HepG2 (cell line): ENCODE measurements around the gene TENT4B. TPM values are rescaled to one million over a fixed set of nuclear protein-coding genes. Genes with fewer than 3 reads are reported as not detected.
A peak's percentile ranks its signal among the peaks of the same experiment; 100 is the strongest.

Source experiments
- FOXA1 ChIP-seq, 2 experiments: fragments of 450-650 bp in 1 of 2; sonication (generic) in 1 of 2; formaldehyde crosslinking in 1 of 2; IDR thresholded peaks; 2 replicates each; pipeline versions ENCODE4 v1.4.0 to v1.6.1; 2016 to 2020; ENCODE audit warnings: missing genetic modification reagents in 1 of 2
- FOXJ3 ChIP-seq: sonication (generic); formaldehyde crosslinking; IDR thresholded peaks from 2 replicates; pipeline ENCODE4 v1.4.0; 2020; ENCODE audit warnings: missing genetic modification reagents, mild to moderate bottlenecking, borderline replicate concordance
- KDM2A ChIP-seq: sonication (generic); formaldehyde crosslinking; IDR thresholded peaks from 2 replicates; pipeline ENCODE4 v1.4.0; 2020; ENCODE audit warnings: low read depth, missing genetic modification reagents, borderline replicate concordance
- MBNL3 ChIP-seq: fragments of 250-450 bp; sonication (Bioruptor Pico); conservative IDR thresholded peaks from 2 replicates; pipeline ENCODE4 v1.8.0; 2022; ENCODE audit warnings: mild to moderate bottlenecking, inconsistent platforms
- NCOA2 ChIP-seq: sonication (generic); formaldehyde crosslinking; IDR thresholded peaks from 2 replicates; pipeline ENCODE4 v1.8.0; 2022; ENCODE audit warnings: inconsistent platforms
- RAD51 ChIP-seq: fragments of 450-650 bp; IDR thresholded peaks from 2 replicates; pipeline ENCODE4 v1.6.1; 2016; ENCODE audit warnings: borderline replicate concordance
- SAFB2 ChIP-seq: sonication (generic); formaldehyde crosslinking; IDR thresholded peaks from 2 replicates; pipeline ENCODE4 v1.5.1; 2020; ENCODE audit warnings: missing genetic modification reagents, low read depth, mild to moderate bottlenecking, borderline replicate concordance
- SIX4 ChIP-seq: sonication (generic); formaldehyde crosslinking; IDR thresholded peaks from 2 replicates; pipeline ENCODE4 v1.4.0; 2020; ENCODE audit warnings: missing genetic modification reagents
- SMAD9 ChIP-seq: sonication (generic); formaldehyde crosslinking; IDR thresholded peaks from 2 replicates; pipeline ENCODE4 v1.5.1; 2020; ENCODE audit warnings: mild to moderate bottlenecking, missing genetic modification reagents
- ZNF331 ChIP-seq: sonication (generic); formaldehyde crosslinking; IDR thresholded peaks from 2 replicates; pipeline ENCODE4 v1.4.0; 2020; ENCODE audit warnings: missing genetic modification reagents
- ZNF614 ChIP-seq: IDR thresholded peaks from 2 replicates; pipeline ENCODE4 v1.6.1; 2018; ENCODE audit warnings: missing biosample characterization, missing genetic modification reagents, inconsistent platforms, borderline replicate concordance
- ZNF670 ChIP-seq: sonication (generic); formaldehyde crosslinking; IDR thresholded peaks from 2 replicates; pipeline ENCODE4 v1.8.0; 2022; ENCODE audit warnings: mild to moderate bottlenecking, missing genetic modification reagents, borderline replicate concordance
- polyA plus RNA-seq, 8 experiments: library from polyadenylated mRNA; depleted of rRNA in 3 of 8; stranded (reverse) in 7 of 8; unstranded in 1 of 8; fragments of >200 nt; fragmentation: Illumina TruSeq in 4 of 8; extraction: Trizol in 4 of 8; gene quantifications; 2 replicates each; pipeline versions ENCODE4 v1.2.1 to v1.2.3, GENCODE V29; 2011 to 2016; ENCODE audit warnings: low read depth in 4 of 8, missing spikeins in 1 of 8, mixed read lengths in 1 of 8; ENCODE audit not compliant: insufficient read depth in 1 of 8
- total RNA-seq, 5 experiments: library from RNA; depleted of rRNA; stranded (reverse); fragments of >200 nt; fragmentation: Illumina TruSeq; extraction: Trizol; gene quantifications; 2 replicates each; pipeline ENCODE4 v1.2.3, GENCODE V29; 2016; ENCODE audit warnings: low read depth in 1 of 5
- TF ChIP-seq, protein P1 (sequence below): sonication (generic); formaldehyde crosslinking; IDR thresholded peaks from 2 replicates; pipeline ENCODE4 v1.4.0; 2020; ENCODE audit warnings: mild to moderate bottlenecking, missing genetic modification reagents
- TF ChIP-seq, protein P2 (sequence below): sonication (generic); formaldehyde crosslinking; IDR thresholded peaks from one replicate; pipeline ENCODE4 v1.5.1; 2020; ENCODE audit warnings: mild to moderate bottlenecking, missing genetic modification reagents; ENCODE audit errors: not compliant biosample characterization
- TF ChIP-seq, protein P3 (sequence below), 2 experiments: fragments of 450-650 bp in 1 of 2; sonication (generic) in 1 of 2; formaldehyde crosslinking; IDR thresholded peaks; 2 replicates each; pipeline versions ENCODE4 v1.5.0 to v1.8.0; 2020 to 2022; ENCODE audit warnings: mild to moderate bottlenecking in 1 of 2, missing genetic modification reagents in 1 of 2

Gene TENT4B
- total and polyA plus RNA-seq, 2 of the 13 experiments (the other 11 are each of a cell fraction or from before 2014, with no cell fraction given) = 15.0 to 32.8 TPM

DNA sequence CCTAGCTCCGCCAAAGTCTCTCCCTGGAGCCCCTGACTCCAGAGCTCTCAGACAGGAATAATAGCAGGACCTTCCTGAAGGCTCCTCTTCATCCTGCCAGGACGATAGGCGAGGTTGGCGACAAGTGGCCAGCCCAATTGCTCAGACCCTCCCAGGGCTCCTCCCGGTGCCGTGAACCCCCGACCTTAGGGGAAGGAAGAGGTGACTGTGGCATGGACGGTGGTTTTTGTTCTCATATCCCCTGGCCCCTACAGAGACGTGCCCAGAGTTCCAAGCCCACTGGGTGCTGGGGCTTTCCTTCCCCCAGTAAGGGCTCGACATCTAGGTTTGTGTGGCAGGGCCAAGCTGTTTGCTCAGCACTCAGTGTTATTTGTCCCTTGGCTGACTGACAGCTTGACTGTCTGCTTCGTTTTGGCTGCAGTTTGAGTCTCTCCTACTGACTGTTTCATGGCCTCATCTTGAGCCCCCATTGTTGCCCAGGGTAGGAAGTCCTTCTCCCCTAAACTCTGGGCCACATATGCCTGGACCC is 108.7 kb downstream of the TENT4B start (continued):
- TF ChIP-seq FOXA1 (IDR thresholded peaks at IDR 0.05) = no peak
- peak; percentile 58; the same call in 1 of the 2 replicates for TF ChIP-seq FOXA1 (CRISPR knock-in tag; IDR thresholded peaks at IDR 0.05)
- TF ChIP-seq, protein P1, sequence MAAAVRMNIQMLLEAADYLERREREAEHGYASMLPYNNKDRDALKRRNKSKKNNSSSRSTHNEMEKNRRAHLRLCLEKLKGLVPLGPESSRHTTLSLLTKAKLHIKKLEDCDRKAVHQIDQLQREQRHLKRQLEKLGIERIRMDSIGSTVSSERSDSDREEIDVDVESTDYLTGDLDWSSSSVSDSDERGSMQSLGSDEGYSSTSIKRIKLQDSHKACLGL = no peak; the same call in 1 of the 2 replicates
- no peak for TF ChIP-seq SAFB2 (CRISPR knock-in tag)
- no peak for TF ChIP-seq NCOA2
- no peak for TF ChIP-seq SMAD9
- 0 out of 2 replicates have a peak, but pooled peaks have one; percentile 67 for TF ChIP-seq ZNF331 (CRISPR knock-in tag)
- TF ChIP-seq RAD51 = no peak
- no peak for TF ChIP-seq SIX4 (CRISPR knock-in tag)
- 0 out of 2 replicates have a peak, but pooled peaks have one; percentile 8 for TF ChIP-seq ZNF614 (CRISPR knock-in tag)
- no peak for TF ChIP-seq ZNF670 (CRISPR knock-in tag)
- TF ChIP-seq KDM2A = 0 out of 2 replicates have a peak, but pooled peaks have one; percentile 18
- TF ChIP-seq, protein P2, sequence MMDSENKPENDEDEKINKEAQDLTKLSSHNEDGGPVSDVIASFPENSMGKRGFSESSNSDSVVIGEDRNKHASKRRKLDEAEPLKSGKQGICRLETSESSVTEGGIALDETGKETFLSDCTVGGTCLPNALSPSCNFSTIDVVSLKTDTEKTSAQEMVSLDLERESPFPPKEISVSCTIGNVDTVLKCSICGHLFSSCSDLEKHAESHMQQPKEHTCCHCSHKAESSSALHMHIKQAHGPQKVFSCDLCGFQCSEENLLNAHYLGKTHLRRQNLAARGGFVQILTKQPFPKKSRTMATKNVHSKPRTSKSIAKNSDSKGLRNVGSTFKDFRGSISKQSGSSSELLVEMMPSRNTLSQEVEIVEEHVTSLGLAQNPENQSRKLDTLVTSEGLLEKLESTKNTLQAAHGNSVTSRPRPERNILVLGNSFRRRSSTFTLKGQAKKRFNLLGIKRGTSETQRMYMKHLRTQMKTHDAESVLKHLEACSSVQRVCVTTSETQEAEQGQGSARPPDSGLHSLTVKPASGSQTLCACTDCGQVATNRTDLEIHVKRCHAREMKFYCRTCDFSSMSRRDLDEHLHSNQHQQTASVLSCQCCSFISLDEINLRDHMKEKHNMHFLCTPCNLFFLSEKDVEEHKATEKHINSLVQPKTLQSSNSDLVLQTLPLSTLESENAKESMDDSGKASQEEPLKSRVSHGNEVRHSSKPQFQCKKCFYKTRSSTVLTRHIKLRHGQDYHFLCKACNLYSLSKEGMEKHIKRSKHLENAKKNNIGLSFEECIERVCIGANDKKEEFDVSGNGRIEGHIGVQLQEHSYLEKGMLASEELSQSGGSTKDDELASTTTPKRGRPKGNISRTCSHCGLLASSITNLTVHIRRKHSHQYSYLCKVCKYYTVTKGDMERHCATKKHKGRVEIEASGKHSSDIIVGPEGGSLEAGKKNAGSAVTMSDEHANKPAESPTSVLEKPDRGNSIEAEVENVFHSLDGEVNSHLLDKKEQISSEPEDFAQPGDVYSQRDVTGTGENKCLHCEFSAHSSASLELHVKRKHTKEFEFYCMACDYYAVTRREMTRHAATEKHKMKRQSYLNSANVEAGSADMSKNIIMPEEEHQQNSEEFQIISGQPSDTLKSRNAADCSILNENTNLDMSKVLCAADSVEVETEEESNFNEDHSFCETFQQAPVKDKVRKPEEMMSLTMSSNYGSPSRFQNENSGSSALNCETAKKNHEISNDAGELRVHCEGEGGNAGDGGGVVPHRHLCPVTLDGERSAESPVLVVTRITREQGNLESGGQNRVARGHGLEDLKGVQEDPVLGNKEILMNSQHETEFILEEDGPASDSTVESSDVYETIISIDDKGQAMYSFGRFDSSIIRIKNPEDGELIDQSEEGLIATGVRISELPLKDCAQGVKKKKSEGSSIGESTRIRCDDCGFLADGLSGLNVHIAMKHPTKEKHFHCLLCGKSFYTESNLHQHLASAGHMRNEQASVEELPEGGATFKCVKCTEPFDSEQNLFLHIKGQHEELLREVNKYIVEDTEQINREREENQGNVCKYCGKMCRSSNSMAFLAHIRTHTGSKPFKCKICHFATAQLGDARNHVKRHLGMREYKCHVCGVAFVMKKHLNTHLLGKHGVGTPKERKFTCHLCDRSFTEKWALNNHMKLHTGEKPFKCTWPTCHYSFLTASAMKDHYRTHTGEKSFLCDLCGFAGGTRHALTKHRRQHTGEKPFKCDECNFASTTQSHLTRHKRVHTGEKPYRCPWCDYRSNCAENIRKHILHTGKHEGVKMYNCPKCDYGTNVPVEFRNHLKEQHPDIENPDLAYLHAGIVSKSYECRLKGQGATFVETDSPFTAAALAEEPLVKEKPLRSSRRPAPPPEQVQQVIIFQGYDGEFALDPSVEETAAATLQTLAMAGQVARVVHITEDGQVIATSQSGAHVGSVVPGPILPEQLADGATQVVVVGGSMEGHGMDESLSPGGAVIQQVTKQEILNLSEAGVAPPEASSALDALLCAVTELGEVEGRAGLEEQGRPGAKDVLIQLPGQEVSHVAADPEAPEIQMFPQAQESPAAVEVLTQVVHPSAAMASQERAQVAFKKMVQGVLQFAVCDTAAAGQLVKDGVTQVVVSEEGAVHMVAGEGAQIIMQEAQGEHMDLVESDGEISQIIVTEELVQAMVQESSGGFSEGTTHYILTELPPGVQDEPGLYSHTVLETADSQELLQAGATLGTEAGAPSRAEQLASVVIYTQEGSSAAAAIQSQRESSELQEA (CRISPR knock-in tag) = no peak
- TF ChIP-seq, protein P3, sequence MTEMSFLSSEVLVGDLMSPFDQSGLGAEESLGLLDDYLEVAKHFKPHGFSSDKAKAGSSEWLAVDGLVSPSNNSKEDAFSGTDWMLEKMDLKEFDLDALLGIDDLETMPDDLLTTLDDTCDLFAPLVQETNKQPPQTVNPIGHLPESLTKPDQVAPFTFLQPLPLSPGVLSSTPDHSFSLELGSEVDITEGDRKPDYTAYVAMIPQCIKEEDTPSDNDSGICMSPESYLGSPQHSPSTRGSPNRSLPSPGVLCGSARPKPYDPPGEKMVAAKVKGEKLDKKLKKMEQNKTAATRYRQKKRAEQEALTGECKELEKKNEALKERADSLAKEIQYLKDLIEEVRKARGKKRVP (CRISPR knock-in tag; IDR thresholded peaks at IDR 0.05) = no peak
- TF ChIP-seq FOXJ3 = no peak
- no peak for TF ChIP-seq MBNL3 (CRISPR knock-in tag)
